ENCODE data around the gene LRRFIP2.

DNA sequence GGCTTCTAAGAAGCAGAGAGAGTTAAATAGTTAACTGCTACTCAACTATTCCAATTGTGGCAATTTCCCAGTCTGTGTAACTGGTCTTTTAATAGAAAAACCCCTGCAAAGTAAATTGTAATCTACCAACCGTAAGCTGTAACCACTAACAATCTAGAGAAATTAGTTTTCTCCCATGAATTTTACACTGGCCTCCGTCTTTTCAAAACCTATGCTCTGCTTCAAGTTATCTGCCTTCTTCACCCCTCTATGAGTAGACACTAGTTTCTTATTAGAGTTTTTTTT lies 42.6 kb downstream of the LRRFIP2 start:
- TF ChIP-seq POLR2A (IDR thresholded peaks at IDR 0.05), result no peak
- TF ChIP-seq, protein P1, sequence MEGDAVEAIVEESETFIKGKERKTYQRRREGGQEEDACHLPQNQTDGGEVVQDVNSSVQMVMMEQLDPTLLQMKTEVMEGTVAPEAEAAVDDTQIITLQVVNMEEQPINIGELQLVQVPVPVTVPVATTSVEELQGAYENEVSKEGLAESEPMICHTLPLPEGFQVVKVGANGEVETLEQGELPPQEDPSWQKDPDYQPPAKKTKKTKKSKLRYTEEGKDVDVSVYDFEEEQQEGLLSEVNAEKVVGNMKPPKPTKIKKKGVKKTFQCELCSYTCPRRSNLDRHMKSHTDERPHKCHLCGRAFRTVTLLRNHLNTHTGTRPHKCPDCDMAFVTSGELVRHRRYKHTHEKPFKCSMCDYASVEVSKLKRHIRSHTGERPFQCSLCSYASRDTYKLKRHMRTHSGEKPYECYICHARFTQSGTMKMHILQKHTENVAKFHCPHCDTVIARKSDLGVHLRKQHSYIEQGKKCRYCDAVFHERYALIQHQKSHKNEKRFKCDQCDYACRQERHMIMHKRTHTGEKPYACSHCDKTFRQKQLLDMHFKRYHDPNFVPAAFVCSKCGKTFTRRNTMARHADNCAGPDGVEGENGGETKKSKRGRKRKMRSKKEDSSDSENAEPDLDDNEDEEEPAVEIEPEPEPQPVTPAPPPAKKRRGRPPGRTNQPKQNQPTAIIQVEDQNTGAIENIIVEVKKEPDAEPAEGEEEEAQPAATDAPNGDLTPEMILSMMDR (IDR thresholded peaks at IDR 0.05), result no peak
